ENCODE measurements around the gene BTF3L4. TPM values are rescaled to one million over a fixed set of nuclear protein-coding genes. Genes with fewer than 3 reads are reported as not detected.

BTF3L4 gene
- total RNA-seq, 5 donors from 2014 or later (not counting 1 experiment from before 2014, with no cell fraction given): 30.1 to 33.6 (median 32.0) TPM

DNA sequence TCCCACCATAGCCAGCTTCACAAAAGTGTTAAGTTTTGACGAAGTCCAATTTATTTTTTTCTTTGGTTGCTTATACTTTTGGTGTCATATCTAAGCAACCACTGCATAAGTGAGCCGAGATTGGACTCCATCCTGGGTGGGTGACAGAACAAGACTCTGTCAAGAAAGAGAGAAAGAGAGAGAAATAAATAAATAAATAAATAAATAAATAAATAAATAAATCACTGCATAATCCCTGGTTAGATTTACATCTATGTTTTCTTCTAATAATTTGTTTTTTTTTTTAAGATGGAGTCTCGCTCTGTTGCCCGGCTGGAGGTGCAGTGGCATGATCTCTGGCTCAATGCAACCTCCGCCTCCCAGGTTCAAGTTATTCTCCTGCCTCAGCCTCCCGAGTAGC is 67.5 kb downstream of the BTF3L4 start:
- POLR2A ChIA-PET: no interaction called here
- 100% methylated on average over 3 of the region's 6 CpGs for WGBS (ENCODE audit: insufficient coverage)

DNA sequence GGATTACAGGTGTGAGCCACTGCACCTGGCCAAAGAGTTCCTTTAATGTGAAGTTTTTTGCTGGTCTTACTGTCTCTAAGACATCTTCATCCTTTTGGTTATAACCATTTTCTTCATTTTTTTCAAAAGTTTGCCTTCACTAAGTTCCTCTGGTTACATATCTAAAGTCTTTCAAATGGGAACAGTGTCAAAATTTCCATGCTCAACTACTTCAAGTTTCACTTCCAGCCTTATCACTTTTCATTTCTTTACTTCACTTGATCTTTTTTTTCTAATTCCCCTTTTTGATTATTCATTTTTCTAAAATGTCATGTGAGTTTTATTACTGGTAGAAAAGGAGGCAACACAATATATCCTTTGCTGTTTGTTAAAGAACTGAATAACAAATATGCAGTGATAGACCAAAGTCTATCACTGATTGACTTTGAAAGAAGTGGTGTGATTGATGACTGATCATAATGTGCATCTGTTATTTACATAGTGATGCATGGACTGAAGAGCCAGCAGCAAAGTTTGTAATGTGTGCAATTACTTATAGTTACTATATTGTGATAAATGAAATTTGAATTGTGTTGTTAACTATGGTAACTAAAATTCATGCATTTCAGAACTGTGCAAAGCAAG is 69.8 kb downstream of the BTF3L4 start:
- POLR2A ChIA-PET: no interaction called here
- peaks cover 16 to 19% of the 10 kb centered on the region in 2 donors for H3K27me3 Mint-ChIP-seq
- no peaks in the 10 kb centered on the region for H3K9me3 Mint-ChIP-seq

More for the DNA sequence above, 67.5 kb downstream of the BTF3L4 start:
- no peaks in the 10 kb centered on the region for H3K4me1 Mint-ChIP-seq
- ATAC-seq (replicated peaks in 1 of 4) (no peak), DNase-seq (no peak)
- no peak overlapping the region for H3K27ac Mint-ChIP-seq
- H3K4me3 Mint-ChIP-seq: no peak overlapping the region
- H3K27me3 ChIP-seq (replicated peaks in 1 of 2; ENCODE audit: control insufficient read depth in 2 of 2, extremely low read depth in 1 of 2, insufficient read depth in 2 of 2, low read length in 1 of 2): peaks cover 0 to 6% of the 10 kb centered on the region in 2 experiments
- H3K9me3 ChIP-seq: no peaks in the 10 kb centered on the region
- H3K36me3 Mint-ChIP-seq: no peaks in the 10 kb centered on the region
- H3K9me3 Mint-ChIP-seq: no peaks in the 10 kb centered on the region
- CTCF ChIA-PET: interaction anchor here in 1 of 2 donors (0.6 kb wide), 1 partner anchor 12 kb away, joined by 3 read pairs; no protein-coding TSS in a partner anchor
- no peak overlapping the region for H3K4me3 ChIP-seq (ENCODE audit: control insufficient read depth in 1 of 2, extremely low read depth in 1 of 2, low read length in 1 of 2)
- H3K27me3 Mint-ChIP-seq: peaks cover 13 to 18% of the 10 kb centered on the region in 2 donors
- H3K36me3 ChIP-seq (ENCODE audit: control insufficient read depth in 2 of 2, extremely low read depth in 1 of 2, insufficient read depth in 1 of 2, low read length in 1 of 2): no peaks in the 10 kb centered on the region
- H3K4me1 ChIP-seq (ENCODE audit: control insufficient read depth in 1 of 2, extremely low read depth in 1 of 2, insufficient read depth in 2 of 2, low read length in 2 of 2): no peaks in the 10 kb centered on the region
- no peak overlapping the region for H3K27ac ChIP-seq (ENCODE audit: low read length)

DNA sequence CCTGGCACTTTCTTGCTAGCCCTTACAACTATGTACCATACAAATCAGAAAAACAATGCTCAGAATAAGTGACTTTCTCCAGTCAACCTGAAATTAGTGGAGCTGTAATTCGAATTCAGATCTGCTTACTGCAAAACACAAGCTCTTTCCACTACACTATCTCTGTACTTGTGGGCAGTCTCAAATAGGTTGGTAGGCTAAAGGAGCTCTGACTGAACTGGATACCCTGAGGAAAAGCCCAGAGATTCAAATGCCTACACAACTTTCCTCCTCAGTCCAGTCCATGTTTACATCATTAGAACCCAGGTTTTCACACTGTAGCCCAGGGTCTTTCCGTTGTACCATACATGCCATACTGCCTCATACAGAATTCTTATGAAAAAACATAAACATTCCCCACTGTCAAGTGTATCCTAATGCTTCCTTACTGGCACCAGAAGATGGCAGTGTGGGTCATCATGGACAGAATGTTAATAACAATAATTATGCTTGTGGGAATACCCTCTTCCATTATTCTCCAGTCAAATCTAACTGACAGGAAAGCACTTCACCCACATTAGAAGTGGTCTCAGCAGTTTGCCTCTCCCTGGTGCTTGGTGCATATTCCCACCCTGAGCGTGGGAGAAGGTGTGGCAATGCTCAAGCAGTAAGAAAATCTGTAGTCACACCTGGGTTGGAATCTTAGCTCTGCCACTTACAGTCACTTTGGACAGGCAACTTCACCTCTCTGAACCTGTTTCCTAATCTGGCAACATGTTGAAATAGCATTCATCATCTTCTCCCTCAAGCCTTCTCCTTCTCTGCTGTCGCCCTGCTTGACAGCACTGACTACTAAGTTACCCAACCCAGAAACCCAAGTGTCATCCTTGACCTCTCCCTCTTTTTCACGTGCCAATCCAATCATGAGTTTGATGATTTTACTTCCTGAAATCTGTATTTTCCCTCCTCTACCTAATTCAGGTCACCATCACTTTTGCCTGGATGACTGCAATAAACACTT is 71.4 kb downstream of the BTF3L4 start:
- POLR2A ChIA-PET: no interaction called here
- Mint-ChIP-seq H3K27me3 (peaks cover 16 to 19% of the 10 kb centered on the region in 2 donors), H3K27ac (no peak overlapping the region), H3K36me3 (no peaks in the 10 kb centered on the region), H3K9me3 (no peaks in the 10 kb centered on the region), H3K4me3 (no peak overlapping the region), H3K4me1 (no peaks in the 10 kb centered on the region)
- WGBS (ENCODE audit: insufficient coverage): 61% methylated on average over 3 of the region's 5 CpGs
- peaks cover 0 to 7% of the 10 kb centered on the region in 2 experiments for H3K27me3 ChIP-seq (replicated peaks in 1 of 2; ENCODE audit: control insufficient read depth in 2 of 2, extremely low read depth in 1 of 2, insufficient read depth in 2 of 2, low read length in 1 of 2)
- H3K4me1 ChIP-seq (ENCODE audit: control insufficient read depth in 1 of 2, extremely low read depth in 1 of 2, insufficient read depth in 2 of 2, low read length in 2 of 2): no peaks in the 10 kb centered on the region
- H3K4me3 ChIP-seq (ENCODE audit: control insufficient read depth in 1 of 2, extremely low read depth in 1 of 2, low read length in 1 of 2): no peak overlapping the region
- no peaks in the 10 kb centered on the region for H3K9me3 ChIP-seq
- CTCF ChIA-PET: interaction anchor here in 1 of 2 donors (1.3 kb wide), 1 partner anchor 169 kb away, joined by 3 read pairs; no protein-coding TSS in a partner anchor
- no peak overlapping the region for H3K27ac ChIP-seq (ENCODE audit: low read length)
- DNase-seq: peak in 11 of 35 experiments; percentile 3 to 59 (median 9)
- peak in 3 of 4 experiments; percentile 42 to 59 (median 54) for ATAC-seq (replicated peaks in 1 of 4)
- no peaks in the 10 kb centered on the region for H3K36me3 ChIP-seq (ENCODE audit: control insufficient read depth in 2 of 2, extremely low read depth in 1 of 2, insufficient read depth in 1 of 2, low read length in 1 of 2)

More for the DNA sequence above, 69.8 kb downstream of the BTF3L4 start:
- no peaks in the 10 kb centered on the region for H3K36me3 Mint-ChIP-seq
- no peak overlapping the region for H3K4me3 ChIP-seq (ENCODE audit: control insufficient read depth in 1 of 2, extremely low read depth in 1 of 2, low read length in 1 of 2)
- DNase-seq (no peak), ATAC-seq (replicated peaks in 1 of 4) (no peak)
- no peaks in the 10 kb centered on the region for H3K9me3 ChIP-seq
- peaks cover 0 to 7% of the 10 kb centered on the region in 2 experiments for H3K27me3 ChIP-seq (replicated peaks in 1 of 2; ENCODE audit: control insufficient read depth in 2 of 2, extremely low read depth in 1 of 2, insufficient read depth in 2 of 2, low read length in 1 of 2)
- no peak overlapping the region for H3K4me3 Mint-ChIP-seq
- CTCF ChIA-PET: interaction anchor here in 1 of 2 donors (0.6 kb wide), 1 partner anchor 590 kb away, joined by 3 read pairs; no protein-coding TSS in a partner anchor
- H3K4me1 ChIP-seq (ENCODE audit: control insufficient read depth in 1 of 2, extremely low read depth in 1 of 2, insufficient read depth in 2 of 2, low read length in 2 of 2): no peaks in the 10 kb centered on the region
- no peaks in the 10 kb centered on the region for H3K36me3 ChIP-seq (ENCODE audit: control insufficient read depth in 2 of 2, extremely low read depth in 1 of 2, insufficient read depth in 1 of 2, low read length in 1 of 2)
- H3K4me1 Mint-ChIP-seq: no peaks in the 10 kb centered on the region
- H3K27ac ChIP-seq (ENCODE audit: low read length): no peak overlapping the region
- H3K27ac Mint-ChIP-seq: no peak overlapping the region

DNA sequence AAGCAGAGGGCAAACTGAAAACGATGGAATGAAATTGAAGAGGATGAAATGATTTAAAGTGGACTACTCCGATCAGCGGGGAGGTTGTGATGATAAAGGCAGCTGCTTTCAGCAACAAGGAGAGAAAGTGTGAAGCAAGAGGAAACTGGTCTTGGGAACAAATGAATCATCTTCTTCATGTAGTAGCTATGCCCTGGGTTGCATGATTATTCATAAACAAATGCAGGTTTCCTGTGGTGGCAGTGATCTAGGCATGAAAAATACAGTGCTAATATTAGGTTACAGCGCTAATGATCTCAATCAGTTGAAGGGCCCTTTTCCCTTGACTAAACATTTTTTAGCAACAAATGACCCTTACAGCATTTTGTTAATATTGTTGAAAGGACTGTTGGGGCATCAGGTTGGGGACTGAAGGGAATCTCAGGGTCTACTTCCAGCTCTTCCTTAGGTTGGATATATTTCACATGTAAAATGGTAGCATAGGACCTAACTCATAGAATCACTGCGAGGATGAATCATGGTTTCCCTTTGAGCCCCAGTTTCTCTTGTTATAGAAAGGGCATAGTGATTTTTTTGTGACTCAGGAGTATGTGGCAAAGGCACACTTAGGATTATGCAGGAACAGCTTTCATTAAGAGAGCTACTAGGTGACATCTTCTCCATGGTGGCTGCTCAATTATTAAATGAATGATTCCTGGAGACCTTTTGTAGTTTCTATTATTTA is 83.9 kb downstream of the BTF3L4 start:
- Mint-ChIP-seq H3K36me3 (no peaks in the 10 kb centered on the region), H3K9me3 (no peaks in the 10 kb centered on the region), H3K27ac (peak overlapping the region; percentile 67 to 72), H3K27me3 (peaks cover 0 to 2% of the 10 kb centered on the region in 2 donors), H3K4me3 (peak overlapping the region; percentile 46 to 86 (median 50)), H3K4me1 (peaks cover 34 to 43% (median 41%) of the 10 kb centered on the region in 3 donors)
- Histone ChIP-seq H3K4me3 (ENCODE audit: control insufficient read depth in 1 of 2, extremely low read depth in 1 of 2, low read length in 1 of 2) (peak overlapping the region in 1 of 2 donors; percentile 0), H3K9me3 (no peaks in the 10 kb centered on the region), H3K27ac (ENCODE audit: low read length) (peak overlapping the region; percentile 8), H3K36me3 (ENCODE audit: control insufficient read depth in 2 of 2, extremely low read depth in 1 of 2, insufficient read depth in 1 of 2, low read length in 1 of 2) (no peaks in the 10 kb centered on the region), H3K4me1 (ENCODE audit: control insufficient read depth in 1 of 2, extremely low read depth in 1 of 2, insufficient read depth in 2 of 2, low read length in 2 of 2) (peaks cover 0 to 13% of the 10 kb centered on the region in 2 experiments), H3K27me3 (replicated peaks in 1 of 2; ENCODE audit: control insufficient read depth in 2 of 2, extremely low read depth in 1 of 2, insufficient read depth in 2 of 2, low read length in 1 of 2) (peaks cover 2 to 3% of the 10 kb centered on the region in 2 experiments)
- peak in 3 of 35 experiments; percentile 2 to 47 (median 5) for DNase-seq
- ChIA-PET CTCF (interaction anchor here in 1 of 2 donors (0.6 kb wide), 2 partner anchors 95 to 1217 kb away, joined by 3 read pairs; no protein-coding TSS in a partner anchor), POLR2A (interaction anchor here in 1 of 2 donors (0.5 to 0.6 kb wide), 4 partner anchors 212 to 725 kb away, joined by 3 to 8 read pairs (median 4); no protein-coding TSS in a partner anchor)
- 11% methylated on average over 3 of the region's 5 CpGs for WGBS (ENCODE audit: insufficient coverage)
- ATAC-seq (replicated peaks in 1 of 4): peak in 3 of 4 experiments; percentile 40 to 56 (median 53)

Other genes starting within 250 kb of the BTF3L4 start
- gene NRDC, start 177.6 kb upstream of the BTF3L4 start, total RNA-seq: 100 to 1,000 TPM; 107 to 118 (median 110) TPM
- under 1 TPM in 4 of 5 donors, not detected in 1; 0.02 to 0.18 (median 0.06) TPM for gene RAB3B, start 65.6 kb upstream of the BTF3L4 start, total RNA-seq
- 10 to 100 TPM; 15.3 to 25.4 (median 18.1) TPM for gene KTI12, start 22.5 kb upstream of the BTF3L4 start, total RNA-seq
- 10 to 100 TPM; 26.1 to 44.8 (median 40.3) TPM for gene TXNDC12, start 1.1 kb upstream of the BTF3L4 start, total RNA-seq
- 1 to 10 TPM; 6.5 to 9.0 (median 8.7) TPM for gene ZFYVE9, start 85.8 kb downstream of the BTF3L4 start, total RNA-seq

Data from T-cell (primary cell).